HG03175 (cell line): ENCODE measurements around the gene TSPAN9.

Experiments used
- ATAC-seq: cut with Tn5 transposase; IDR thresholded peaks from one replicate; pipeline ENCODE4 v1.9.1; 2021; ENCODE audit warnings: mild to moderate bottlenecking, moderate library complexity; ENCODE audit not compliant: unreplicated experiment

TSPAN9 gene

DNA sequence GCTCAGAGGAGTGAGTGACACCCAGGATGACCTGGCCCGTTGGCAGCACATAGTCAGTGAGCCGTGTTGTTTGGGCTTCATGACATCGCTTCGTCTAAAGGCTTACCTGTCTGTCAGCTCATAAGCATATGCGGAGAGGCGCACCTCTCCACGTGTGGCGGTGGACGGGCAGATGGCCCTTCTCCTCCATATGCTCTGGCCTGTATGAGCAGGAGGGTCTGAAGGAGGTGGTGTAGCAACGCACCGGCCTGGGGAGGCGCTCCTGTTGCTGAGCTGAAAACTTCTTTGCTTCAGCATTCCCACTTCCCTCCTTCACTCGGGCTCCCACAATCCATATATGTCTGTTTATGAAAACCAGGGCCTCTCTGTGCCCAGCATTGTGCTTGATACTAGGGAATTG, 186.1 kb downstream of the TSPAN9 start:
- ATAC-seq = no peak

DNA sequence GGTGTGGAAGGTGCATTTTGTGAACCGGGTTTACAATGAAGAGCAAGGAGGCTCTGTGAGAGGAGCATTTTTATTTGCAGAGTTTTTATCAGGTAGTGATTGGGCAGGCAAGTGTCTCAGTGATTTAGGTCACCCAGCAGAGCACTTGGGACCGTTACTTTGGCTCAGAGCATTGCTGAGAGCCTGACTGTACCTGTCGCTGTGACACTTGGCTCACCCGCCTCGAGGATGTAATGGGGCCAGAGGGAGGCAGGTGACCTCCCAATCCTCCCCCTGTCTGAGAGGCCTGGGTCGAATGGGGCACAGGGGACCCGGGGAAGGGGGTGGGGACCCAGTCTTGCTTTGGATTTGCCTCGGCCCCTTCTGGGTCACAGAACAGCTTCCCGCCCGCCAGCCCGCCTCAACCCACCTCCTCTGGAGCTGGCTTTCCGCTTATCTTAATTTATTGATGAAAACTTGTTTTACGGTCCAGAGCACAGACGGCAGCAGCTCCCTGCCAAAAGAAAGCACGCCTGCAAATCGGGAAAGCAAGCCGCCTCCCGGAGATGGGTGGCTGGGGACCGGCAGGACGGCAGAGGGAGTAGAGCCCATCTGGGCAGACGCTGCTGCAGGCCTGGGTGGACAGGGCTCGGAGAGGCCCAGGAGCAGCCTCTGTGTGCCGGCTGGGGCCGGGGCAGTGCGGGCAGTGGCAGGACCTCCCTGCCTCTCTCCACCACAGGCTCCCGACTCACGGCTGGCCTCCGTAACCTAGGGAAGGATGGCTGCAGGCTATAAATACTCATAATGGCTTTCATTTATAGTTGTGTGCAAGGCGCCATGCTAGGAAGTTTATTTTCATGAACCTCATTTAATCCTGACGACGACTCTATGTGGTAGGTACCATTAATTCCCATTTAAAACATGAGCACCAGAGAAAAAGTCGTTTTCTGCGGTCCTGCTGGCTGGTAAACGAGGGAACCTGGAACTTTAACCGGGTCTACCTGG, 187.1 kb downstream of the TSPAN9 start:
- no peak for ATAC-seq

DNA sequence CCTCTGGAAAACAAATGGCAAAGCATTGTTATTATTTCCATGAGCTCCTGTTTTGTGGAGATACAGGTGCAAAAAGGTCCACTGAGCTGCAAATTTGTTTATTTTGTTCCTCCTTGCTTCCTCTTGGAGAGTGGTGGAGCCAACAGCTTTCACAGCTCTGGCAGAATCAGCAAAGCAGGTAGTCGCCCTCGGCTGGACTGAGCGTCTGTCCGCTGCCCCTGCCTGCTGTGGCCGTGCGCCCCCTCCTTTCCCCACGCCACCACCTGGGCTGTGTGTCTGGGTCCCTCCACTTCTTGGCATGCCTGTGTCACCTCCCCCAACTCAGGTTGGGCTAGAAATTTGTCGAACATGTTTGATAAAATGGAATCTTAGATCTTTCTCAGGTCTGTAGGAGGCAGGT, 188.2 kb downstream of the TSPAN9 start:
- ATAC-seq = no peak

DNA sequence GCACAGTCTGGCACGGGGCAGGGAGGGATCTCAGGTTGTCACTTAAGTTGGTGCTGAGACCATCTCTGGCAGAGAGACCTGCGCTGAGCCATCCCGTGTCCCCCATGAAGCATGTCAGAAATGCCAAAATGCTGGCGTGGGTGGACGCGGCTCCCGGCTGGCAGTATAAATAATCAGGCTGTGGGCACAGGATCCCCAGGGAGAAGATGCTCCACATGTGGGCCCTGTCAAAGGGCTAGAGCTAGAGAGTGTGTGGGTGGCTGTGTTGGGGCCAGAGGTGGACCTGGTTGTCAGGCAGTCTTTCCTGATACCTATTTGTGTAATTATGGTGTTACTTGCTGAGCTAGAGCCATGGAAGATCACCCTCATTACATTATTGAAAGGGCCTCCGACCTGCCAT, 189.5 kb downstream of the TSPAN9 start:
- no peak for ATAC-seq

DNA sequence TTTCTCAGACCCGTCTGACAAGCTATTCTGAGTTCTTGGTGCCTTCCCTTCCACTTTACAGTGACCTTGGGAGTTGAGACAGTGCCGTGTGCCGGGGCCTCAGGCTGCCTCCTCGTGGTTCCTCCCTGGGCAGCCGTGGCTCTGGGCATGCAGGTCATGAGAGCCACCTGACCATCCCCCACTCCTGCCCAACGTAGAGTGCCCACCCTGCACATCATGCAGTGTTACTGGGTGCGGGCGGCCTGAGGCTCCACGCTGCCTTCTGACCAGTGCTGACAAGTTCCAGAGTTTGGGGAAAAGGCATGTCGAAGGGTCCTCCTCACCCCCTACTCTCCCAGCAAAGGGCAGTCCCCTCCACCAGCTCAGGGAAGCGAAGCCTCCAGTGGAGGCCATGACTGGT, 190.5 kb downstream of the TSPAN9 start:
- ATAC-seq = no peak

- no peak for ATAC-seq
Measured at GRCh38 chr12:3269594-3269993, 192.4 kb downstream of the TSPAN9 start.

DNA sequence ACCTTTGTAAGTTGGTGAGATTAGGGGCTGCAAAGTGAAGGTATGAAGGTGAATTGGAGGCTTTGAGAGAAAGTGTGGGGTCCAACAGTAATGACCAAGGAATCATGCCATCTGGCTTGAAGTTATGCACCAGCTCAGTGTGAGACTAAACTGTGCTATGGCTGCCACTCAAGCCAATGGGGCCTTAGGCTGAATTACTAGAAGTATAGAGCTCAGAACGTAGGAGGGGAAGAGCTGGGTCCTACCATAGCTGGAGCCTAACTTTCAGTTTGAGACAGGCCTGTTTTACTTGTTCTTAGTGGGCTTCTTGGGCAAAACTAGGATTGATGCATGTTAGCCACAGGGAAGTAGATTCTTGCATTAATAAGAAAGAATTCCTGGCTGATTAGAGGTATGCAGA, 194.0 kb downstream of the TSPAN9 start:
- ATAC-seq = no peak

GRCh38 chr12:3271639-3272038, 194.5 kb downstream of the TSPAN9 start:
- ATAC-seq = no peak

GRCh38 chr12:3272958-3273357, 195.8 kb downstream of the TSPAN9 start:
- no peak for ATAC-seq

- ATAC-seq = no peak
Measured at GRCh38 chr12:3273409-3273853, 196.3 kb downstream of the TSPAN9 start.

DNA sequence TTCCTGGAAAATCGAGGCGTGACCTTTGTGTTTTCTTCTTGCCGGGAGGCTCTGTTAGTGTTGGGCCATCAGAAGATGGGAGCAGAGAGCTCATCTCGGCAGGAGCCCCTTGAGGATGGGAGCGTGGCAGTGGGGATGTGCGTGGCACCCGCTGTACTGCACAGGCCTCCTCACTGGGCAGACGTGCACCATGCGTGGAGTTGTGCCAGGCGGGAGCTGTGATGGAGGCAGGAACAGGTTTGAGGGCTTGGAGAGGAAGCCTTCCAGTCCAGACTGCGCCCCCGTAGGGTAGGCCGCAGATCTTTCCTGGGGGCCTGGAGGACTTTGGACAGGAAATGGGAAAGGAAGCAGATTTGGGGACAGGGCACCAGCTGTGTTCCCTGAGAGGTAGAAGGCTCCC, 197.5 kb downstream of the TSPAN9 start:
- no peak for ATAC-seq

- peak; percentile 50 for ATAC-seq
Measured at GRCh38 chr12:3275171-3276041, 198.2 kb downstream of the TSPAN9 start.

GRCh38 chr12:3276226-3276625, 199.0 kb downstream of the TSPAN9 start:
- no peak for ATAC-seq

GRCh38 chr12:3277306-3277943, 200.2 kb downstream of the TSPAN9 start:
- no peak for ATAC-seq

GRCh38 chr12:3278681-3279414, 201.7 kb downstream of the TSPAN9 start:
- ATAC-seq = no peak

- ATAC-seq = no peak
Measured at GRCh38 chr12:3279415-3279780, 202.2 kb downstream of the TSPAN9 start.

DNA sequence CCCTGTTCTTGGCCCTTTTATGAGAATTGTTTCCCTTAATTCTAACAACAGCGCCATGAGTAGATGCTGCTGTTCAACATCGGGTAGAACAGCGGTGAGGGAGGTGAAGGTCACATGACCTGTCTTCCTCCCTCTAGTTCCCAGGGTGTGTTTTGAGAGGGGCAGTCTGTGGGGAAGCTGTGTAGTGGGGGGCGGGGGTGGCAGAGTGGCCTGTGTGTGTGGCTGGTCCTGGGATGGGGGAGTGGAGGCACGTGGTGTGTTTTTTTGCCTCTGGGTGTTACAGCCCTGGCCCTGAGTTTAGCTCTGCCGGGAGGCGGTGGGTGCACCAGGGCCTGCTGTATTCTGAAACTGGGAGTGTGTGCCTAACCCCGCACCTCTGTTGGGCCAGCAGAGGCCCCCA, 202.7 kb downstream of the TSPAN9 start:
- ATAC-seq = no peak

GRCh38 chr12:3280967-3281366, 203.8 kb downstream of the TSPAN9 start:
- ATAC-seq = no peak

GRCh38 chr12:3281588-3282383, 204.6 kb downstream of the TSPAN9 start:
- no peak for ATAC-seq

- ATAC-seq = no peak
Measured at GRCh38 chr12:3282384-3282670, 205.1 kb downstream of the TSPAN9 start.
